Loucy (cell line): ENCODE measurements around the gene HDDC2.

Experiments used
- H2AFZ ChIP-seq: fragments of 200-600 bp; sonication (generic); 2 replicates; pipeline ENCODE4 v1.6.0; 2016; ENCODE audit warnings: antibody characterized with exemption, mild to moderate bottlenecking, low read length, moderate library complexity
- H3F3A ChIP-seq: fragments of 200-600 bp; 2 replicates; pipeline ENCODE4 v1.6.0; 2016; ENCODE audit warnings: antibody characterized with exemption, low read depth, mild to moderate bottlenecking
- H3K27me3 ChIP-seq: fragments of 200-600 bp; sonication (generic); 2 replicates; pipeline ENCODE4 v1.6.1; 2014; ENCODE audit warnings: low read length, mild to moderate bottlenecking; ENCODE audit not compliant: insufficient read depth, poor library complexity, severe bottlenecking
- H3K36me3 ChIP-seq: fragments of 200-600 bp; sonication (generic); 2 replicates; pipeline ENCODE4 v1.6.1; 2016; ENCODE audit warnings: low read length; ENCODE audit not compliant: insufficient read depth
- H3K4me1 ChIP-seq: fragments of 200-600 bp; sonication (generic); 2 replicates; pipeline ENCODE4 v1.5.1; 2014; ENCODE audit warnings: low read length, mild to moderate bottlenecking; ENCODE audit not compliant: insufficient read depth, poor library complexity, severe bottlenecking
- H3K4me2 ChIP-seq: fragments of 200-600 bp; sonication (generic); 2 replicates; pipeline ENCODE4 v1.6.0; 2014; ENCODE audit warnings: antibody characterized with exemption, low read length, low read depth, mild to moderate bottlenecking; ENCODE audit not compliant: poor library complexity, severe bottlenecking
- H3K4me3 ChIP-seq: fragments of 200-600 bp; sonication (generic); 2 replicates; pipeline ENCODE4 v1.5.1; 2014; ENCODE audit warnings: low read length, mild to moderate bottlenecking, mixed read lengths; ENCODE audit not compliant: poor library complexity, severe bottlenecking
- H3K79me2 ChIP-seq: fragments of 200-600 bp; sonication (generic); 2 replicates; pipeline ENCODE4 v1.6.1; 2014; ENCODE audit warnings: low read length; ENCODE audit not compliant: insufficient read depth
- H3K9ac ChIP-seq: fragments of 200-600 bp; sonication (generic); 2 replicates; pipeline ENCODE4 v1.6.0; 2014; ENCODE audit warnings: mild to moderate bottlenecking, low read depth, low read length, moderate library complexity; ENCODE audit not compliant: poor library complexity, severe bottlenecking
- H3K9me2 ChIP-seq: fragments of 200-600 bp; sonication (generic); replicated peaks from 2 replicates; pipeline ENCODE4 v1.6.1; 2016; ENCODE audit warnings: low read depth, low read length, mixed read lengths
- H3K9me3 ChIP-seq: fragments of 200-600 bp; sonication (generic); 2 replicates; pipeline ENCODE4 v1.6.1; 2014; ENCODE audit warnings: mild to moderate bottlenecking, antibody characterized with exemption, low read length, low read depth; ENCODE audit not compliant: insufficient read depth
- H4K20me1 ChIP-seq: fragments of 200-600 bp; sonication (generic); 2 replicates; pipeline ENCODE4 v1.6.0; 2014; ENCODE audit warnings: antibody characterized with exemption, low read length, mild to moderate bottlenecking; ENCODE audit not compliant: insufficient read depth, poor library complexity, severe bottlenecking
- EZH2phosphoT487 ChIP-seq: fragments of 200-600 bp; IDR thresholded peaks from 2 replicates; pipeline ENCODE4 v1.6.1; 2018; ENCODE audit warnings: antibody characterized with exemption, mild to moderate bottlenecking, moderate library complexity, borderline replicate concordance
- TF ChIP-seq, protein P1 (sequence below): fragments of 200-600 bp; sonication (generic); conservative IDR thresholded peaks from 2 replicates; pipeline ENCODE4 v1.5.1; 2014; ENCODE audit warnings: mild to moderate bottlenecking, antibody characterized with exemption, low read length

HDDC2 gene

DNA sequence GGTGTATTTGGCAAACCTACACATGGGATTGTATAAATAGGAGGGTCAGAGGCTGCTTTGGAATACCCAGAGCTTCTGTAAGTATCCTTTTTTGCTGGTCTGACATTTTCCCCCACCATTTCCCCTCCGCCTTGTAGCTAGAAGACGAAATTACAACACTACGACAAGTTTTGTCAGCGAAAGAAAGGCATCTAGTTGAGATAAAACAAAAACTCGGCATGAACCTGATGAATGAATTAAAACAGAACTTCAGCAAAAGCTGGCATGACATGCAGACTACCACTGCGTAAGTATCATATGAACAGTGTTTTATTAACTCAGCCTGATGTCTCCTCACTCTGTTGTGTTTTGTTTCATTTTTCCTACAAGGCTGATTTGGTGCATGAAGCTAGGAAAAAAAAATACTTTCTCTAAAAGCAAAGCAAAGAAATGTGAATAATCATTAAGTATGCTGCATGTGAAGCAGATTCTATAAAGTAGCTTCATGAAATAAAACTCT lies 72.7 kb downstream of the HDDC2 start:
- no peaks in the 10 kb centered on the region for H3K4me1 ChIP-seq
- no peaks in the 10 kb centered on the region for H3F3A ChIP-seq
- H3K9me2 ChIP-seq: no peaks in the 10 kb centered on the region
- H3K4me3 ChIP-seq: no peak overlapping the region
- H3K4me2 ChIP-seq: no peak overlapping the region
- no peak for TF ChIP-seq EZH2phosphoT487
- TF ChIP-seq, protein P1, sequence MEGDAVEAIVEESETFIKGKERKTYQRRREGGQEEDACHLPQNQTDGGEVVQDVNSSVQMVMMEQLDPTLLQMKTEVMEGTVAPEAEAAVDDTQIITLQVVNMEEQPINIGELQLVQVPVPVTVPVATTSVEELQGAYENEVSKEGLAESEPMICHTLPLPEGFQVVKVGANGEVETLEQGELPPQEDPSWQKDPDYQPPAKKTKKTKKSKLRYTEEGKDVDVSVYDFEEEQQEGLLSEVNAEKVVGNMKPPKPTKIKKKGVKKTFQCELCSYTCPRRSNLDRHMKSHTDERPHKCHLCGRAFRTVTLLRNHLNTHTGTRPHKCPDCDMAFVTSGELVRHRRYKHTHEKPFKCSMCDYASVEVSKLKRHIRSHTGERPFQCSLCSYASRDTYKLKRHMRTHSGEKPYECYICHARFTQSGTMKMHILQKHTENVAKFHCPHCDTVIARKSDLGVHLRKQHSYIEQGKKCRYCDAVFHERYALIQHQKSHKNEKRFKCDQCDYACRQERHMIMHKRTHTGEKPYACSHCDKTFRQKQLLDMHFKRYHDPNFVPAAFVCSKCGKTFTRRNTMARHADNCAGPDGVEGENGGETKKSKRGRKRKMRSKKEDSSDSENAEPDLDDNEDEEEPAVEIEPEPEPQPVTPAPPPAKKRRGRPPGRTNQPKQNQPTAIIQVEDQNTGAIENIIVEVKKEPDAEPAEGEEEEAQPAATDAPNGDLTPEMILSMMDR: no peak
- no peaks in the 10 kb centered on the region for H3K79me2 ChIP-seq
- no peaks in the 10 kb centered on the region for H3K27me3 ChIP-seq
- no peak overlapping the region for H3K9ac ChIP-seq
- no peaks in the 10 kb centered on the region for H4K20me1 ChIP-seq
- no peaks in the 10 kb centered on the region for H3K36me3 ChIP-seq
- H2AFZ ChIP-seq: no peak overlapping the region
- no peaks in the 10 kb centered on the region for H3K9me3 ChIP-seq

DNA sequence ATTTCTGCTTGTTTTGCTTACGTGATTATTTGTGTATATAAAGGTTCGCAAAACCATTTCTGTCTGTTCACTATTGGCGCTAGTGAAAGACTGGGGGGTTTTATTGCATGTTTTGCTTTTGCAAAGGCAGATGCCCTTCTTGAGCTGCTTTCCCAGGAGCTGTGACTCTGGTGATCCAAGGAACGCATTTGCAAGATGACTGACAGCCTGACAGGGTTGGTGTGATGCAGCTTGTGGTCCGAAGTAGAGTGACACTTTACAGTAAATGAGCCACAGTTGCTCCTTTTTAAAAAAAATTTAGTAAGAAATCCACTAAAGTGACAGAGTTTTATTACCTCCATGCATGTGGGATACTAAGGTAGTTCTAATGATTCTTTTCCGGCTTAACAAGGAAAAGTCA lies 74.5 kb downstream of the HDDC2 start:
- Histone ChIP-seq H3K36me3 (no peaks in the 10 kb centered on the region), H2AFZ (no peak overlapping the region), H3K4me2 (no peak overlapping the region), H3K9ac (no peak overlapping the region), H3K4me1 (no peaks in the 10 kb centered on the region), H3K9me3 (no peaks in the 10 kb centered on the region), H4K20me1 (no peaks in the 10 kb centered on the region), H3K79me2 (no peaks in the 10 kb centered on the region), H3K9me2 (no peaks in the 10 kb centered on the region), H3K27me3 (no peaks in the 10 kb centered on the region), H3F3A (no peaks in the 10 kb centered on the region), H3K4me3 (no peak overlapping the region)
- TF ChIP-seq, protein P1: no peak
- no peak for TF ChIP-seq EZH2phosphoT487
